HG03139 (cell line): ENCODE measurements around the gene LMNA.
A peak's percentile ranks its signal among the peaks of the same experiment; 100 is the strongest.

Source experiments
- ATAC-seq: cut with Tn5 transposase; IDR thresholded peaks from one replicate; pipeline ENCODE4 v1.9.1; 2021; ENCODE audit not compliant: unreplicated experiment

The LMNA gene

DNA sequence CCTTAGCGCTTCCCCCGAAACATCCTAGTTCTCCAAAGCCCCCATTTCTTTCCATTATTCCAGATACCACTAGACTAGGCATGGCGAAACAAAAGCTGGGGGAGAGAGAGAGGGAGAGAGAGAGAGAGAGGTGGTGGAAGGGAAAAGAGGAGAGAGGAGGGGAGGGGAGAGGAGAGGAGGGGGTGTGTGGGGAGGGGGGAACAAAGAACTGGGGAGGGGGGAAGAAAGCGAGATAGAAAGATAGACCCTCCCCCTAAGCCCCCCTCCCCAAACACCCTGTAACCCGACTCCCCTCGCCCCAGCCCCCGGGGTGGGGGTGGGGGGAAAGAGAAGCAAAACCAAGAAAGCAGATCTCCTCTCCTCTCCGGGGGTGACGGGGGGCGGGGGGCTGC lies 32.6 kb upstream of the LMNA start:
- ATAC-seq, result no peak

DNA sequence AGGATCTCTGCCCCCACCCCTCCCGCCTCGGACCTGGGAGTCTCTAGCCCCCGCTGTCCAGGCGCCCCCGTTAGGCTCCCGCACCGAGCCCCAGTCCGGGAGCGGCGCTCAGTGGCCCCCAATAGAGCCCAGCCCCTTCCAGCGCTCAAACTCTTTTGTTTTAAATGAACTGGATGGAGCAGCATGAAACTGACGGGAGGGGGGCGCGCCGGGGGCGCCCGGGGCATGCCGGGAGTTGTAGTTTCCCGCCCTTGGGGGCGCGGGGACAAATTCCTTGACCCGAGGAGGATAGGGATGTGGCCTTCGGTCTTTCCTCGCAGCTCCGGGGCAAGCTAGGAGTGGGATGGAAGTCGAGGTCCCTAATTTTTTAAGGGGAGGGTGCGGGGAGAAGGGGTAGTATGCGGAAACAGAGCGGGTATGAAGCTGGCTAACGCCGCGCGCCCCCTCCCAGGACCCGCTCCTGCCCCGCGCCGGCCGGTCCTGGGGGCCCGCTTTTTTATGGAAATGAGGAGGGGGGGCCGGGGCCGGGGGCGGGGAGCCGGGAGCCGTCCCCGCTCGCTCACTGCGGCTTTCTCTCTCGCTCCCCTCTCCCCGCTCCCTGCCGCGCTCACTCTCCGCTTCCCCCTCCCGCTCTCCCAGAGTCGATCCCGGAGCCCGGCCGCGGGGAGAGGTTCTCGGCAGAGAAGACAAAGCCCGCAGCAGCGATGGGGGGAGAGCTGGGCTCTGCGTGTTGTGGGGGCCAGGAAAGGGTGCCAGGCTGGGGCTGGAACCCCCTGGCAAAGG lies 32.0 kb upstream of the LMNA start, which contains the start of gene MEX3A:
Gene MEX3A (minus strand): TSS at position 157 of the 783 bp plus-strand sequence. CDS start 467 bp downstream, outside the sequence.
- ATAC-seq, result no peak

DNA sequence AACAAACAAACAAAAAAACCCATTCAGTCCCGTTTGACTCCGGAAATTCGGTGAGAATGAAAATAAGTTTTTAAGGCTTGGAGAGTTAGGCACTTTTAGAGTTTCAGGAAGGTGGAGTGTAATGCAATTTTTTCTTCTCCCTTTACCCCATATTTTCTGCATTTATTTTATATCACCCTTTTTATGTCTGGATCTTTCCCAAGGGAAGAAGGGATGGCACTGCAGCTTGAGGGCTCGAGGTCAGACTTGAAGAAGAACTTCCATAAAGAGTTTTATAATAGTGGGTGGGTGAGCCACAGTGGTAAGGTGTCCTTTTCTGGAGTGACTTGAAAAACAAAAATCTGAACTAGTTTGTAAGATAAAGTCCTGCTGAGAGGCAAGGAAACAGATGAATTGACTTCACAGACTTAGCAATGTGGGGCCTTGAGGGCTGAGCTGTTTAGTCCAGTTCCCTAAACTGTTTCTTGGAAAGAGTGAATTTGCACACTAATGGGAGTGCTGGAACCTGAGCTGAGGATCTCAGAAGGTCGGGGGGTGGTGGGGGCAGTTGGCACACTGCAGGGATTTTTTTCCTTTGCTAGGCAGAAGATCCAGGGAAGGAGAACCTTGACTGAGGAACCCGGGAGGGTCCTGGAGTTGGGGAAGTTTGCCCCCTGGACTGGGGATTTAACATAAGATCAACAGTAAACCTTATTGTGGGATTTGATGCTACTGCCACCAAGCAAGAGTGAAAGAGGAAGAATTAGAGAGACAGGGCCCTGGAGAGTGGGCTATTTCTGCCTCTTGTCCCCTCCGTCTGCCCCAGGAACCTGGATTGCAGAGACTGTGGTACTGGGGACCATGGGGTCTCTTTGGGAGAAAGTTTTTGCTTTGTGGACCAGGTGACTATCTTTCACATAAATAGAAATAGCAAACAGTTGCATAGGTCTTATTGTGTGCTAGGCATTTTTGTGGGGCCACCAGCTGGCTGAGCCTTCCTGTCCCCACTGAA lies 30.4 kb upstream of the LMNA start:
- ATAC-seq, result no peak

DNA sequence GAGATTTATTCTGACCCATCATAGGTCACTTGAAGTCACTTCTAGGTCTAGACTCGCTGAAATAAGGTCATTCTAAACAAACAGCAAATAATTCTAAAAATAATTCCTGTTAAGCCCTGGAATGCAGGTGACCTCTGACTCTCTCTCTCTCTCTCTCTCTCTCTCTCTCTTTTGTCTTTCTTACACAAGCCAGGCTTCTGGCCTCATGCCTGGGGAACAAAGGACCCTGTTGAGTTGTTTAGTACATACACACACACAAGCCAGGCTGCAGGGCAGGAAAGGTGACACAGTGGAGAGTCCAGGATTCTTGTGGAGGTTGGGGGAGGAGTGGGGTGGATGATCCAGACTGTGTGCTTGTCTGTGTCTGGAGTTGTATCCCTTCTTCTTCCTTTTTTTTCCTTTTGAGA lies 28.3 kb upstream of the LMNA start:
- no peak for ATAC-seq

DNA sequence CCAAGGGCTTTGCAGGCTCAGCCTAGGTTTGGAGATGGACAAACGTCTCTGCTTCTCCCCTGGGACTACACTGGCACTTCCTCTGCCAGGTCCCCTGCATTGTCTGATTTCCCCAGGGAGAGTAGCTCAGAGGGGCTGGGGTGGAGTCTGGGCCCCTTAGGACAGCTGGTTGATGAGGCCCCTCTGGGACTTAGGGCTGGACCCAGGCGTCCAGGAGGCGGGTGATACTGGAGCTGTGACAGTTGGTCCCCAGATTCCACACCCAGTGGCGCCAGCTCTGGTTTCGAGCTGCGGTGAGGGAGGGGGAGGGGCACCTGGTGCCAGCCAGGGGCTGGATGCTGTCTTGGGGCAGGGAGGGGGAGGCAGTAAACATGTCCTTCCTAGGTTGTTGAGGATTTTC lies 24.8 kb upstream of the LMNA start:
- no peak for ATAC-seq

DNA sequence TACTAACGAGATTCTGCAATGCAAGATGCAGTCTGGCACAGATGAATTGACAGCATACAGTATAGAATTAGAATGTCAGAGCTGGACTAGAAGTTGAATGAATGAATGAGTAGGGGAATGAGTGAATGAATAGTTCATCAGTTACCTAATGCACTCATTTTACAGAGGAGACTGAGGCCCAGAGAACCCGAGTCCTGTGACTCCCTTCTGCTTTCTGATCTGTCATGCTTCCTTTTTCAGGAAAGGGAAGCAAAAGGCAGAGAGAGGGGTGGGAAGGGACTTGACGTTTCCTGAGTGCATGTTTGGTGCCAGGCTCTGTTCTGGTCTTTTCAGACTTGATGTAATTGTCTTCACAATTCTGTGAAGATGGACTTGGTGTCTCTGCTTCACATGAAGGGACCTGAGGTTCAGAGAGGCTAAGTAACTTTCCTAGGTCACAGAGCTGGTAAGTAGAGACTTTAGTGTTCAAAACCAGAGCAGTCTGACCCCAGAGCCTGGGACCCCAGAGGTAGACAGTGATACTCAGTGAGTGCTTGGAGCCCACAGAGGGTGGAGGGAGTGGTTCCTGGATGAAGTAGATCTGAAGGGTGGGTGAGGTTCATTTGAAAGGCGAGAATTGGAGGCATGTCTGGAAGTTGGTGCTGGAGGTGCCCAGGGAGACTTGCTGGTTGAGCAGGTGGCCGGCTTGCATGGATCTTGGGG lies 24.2 kb upstream of the LMNA start:
- no peak for ATAC-seq

DNA sequence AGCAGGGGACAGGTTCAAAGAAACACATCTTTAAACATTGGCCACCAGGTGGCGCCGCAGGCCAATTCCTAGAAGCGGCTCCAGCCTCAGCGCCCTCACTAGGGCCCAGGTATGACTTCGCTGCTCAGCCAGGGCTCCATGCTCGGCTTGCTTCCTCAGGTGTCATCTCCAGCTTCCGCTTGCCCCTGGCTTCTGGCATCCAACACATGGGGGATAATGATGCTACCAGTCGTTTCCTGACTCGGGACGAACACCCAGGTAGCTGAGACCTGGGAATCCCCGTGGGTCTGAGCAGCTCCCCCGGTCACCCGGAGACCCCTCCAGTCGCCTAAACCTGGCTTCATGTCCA lies 23.7 kb upstream of the LMNA start:
- ATAC-seq, result peak; percentile 56

DNA sequence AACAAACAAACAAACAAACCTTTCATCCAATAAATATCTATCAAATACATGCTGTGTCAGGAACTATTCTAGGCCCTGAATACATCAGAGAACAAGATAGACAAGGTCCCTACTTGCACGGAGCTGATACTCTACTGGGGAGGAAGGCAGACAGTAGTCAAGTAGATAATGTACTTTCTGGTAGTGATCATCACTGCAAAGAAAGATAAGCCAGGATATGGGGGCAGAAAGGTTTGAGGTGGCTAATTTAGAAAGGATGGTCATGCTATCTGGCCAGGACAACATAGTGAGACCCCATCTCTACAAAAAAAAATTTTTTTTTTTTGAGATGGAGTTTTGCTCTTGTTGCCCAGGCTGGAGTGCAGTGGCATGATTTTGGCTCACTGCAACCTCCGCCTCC lies 22.9 kb upstream of the LMNA start:
- no peak for ATAC-seq

DNA sequence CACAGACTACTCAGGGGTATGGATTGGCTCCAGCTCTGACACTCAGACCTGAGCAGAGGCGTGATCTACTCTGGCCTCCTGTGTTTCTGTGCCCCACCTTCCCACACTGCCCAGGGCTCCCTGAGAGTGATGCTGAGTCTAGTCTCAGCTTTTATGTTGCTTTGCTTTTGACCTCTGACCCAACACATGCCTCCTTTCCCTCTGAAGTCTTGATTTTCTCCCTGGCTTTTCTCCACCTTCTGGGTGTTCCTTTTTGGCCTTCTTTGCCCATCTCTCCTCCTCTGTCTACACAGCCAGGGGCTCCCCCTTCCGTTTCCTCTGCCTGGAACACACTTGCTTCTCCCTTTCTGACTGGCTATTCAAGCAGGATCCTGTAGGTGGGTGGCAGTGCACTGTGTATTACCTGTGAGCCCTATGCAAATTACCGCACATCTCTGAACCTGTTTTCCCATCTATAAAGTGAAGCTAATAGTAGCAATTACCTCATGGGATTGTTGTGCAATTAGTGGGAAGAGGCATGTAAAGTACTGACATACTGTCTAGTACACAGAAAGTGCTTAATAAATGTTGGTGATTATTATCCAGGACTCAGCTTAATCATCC lies 18.5 kb upstream of the LMNA start:
- ATAC-seq, result no peak

DNA sequence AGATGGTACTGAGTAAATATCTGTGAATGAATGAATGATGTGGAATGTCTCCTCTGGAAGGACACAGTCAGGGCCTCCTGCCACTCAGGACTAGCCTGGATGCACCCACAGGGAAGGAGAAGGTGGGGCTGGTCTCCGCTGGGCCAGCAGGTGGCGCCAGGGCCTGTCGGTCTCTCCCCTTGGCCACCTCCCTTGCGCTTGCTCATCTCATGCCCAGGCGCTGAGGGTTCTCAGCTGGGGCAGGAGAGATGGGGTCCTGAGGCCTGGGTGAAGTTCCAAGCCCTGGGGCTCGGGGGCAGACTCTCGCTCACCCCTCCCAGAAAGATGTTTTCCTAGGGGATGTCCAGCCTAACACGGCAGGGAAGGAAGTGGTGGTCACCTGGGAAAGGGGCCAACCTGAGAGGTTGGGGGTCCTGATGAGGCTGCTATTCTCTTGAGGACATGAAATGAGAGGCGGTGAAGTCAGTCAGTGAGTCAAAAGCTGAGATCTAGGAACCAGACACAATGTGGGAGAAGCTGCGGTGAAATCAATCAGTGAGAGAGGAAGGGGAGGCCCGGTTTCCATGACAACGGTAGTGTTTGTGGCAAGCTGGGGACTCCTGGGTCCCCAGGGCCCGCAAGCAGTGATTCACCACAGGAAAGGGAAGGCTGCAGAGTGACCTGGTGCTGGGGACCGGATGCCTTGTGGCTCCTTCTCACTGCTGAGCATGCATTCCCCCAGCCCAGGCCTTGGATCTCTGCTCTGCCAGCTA lies 17.7 kb upstream of the LMNA start:
- no peak for ATAC-seq

DNA sequence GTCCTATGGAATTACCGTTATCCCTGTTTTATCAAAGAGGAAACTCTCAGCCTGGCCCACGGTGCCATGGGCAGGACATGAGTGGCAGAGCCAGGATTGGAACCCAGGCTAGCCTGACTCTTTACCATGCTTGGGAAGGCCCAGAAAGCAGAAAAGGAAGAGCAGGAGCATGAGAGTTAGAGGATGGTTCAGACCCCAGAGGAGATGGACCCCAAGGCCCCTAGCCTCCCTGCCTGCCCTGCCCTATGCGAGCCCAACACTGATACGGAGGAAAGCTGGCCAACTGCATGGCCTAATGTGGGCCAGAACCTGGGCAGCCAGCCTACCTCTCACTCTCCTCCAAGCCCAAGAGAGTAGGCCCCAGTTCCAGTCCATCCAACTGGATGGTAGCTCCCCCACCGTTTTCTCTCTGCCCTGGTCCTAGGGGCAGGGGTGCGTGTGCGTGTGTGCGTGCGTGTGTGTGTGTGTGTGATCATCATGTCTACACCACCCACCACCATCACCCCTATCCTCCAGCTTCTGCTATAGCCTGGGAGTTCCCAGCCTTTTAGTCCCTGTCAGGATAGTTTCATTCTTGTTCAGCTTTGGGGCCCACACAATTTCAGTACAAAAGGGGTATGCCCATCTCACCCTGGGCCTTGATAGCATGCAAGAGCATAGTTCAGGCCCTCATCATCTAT lies 16.9 kb upstream of the LMNA start:
- ATAC-seq, result no peak

DNA sequence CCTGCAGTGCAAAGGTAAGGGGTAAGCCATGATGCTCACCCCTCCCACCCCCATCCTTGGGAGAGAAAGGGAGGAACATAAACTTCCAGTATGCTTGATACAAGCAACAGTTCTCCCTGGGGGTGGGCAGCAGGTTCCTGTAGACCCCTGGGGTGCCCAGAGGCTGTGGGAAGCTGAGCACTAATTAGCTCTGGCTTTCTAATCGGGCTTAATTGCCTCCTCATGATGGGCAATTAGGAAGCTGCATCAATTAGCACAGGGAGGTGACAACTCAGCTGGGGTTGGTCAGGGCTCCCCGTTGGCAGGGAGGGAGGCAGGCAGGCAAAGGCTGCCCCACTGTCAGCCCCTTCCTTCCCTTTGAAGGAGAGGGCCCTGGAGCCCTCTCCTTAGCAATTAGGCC lies 15.7 kb upstream of the LMNA start:
- no peak for ATAC-seq

DNA sequence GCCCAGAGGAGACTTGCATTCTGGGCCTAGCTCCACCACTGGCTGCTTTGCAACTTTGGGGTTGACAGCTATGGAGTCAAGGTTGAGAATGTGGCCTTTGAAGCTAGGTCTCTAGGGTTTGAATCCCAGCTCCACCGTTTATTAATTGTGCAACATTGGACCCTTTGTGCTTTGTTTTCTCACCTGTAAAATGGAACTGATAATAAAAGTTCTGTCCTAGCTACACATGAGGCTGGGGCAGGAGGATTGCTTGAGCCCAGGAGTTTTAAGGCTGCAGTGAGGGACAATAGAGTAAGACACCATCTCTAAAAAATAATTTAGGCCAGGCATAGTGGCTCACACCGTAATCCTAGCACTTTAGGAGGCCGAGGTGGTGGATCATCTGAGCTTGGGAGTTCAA lies 15.2 kb upstream of the LMNA start:
- ATAC-seq, result no peak

DNA sequence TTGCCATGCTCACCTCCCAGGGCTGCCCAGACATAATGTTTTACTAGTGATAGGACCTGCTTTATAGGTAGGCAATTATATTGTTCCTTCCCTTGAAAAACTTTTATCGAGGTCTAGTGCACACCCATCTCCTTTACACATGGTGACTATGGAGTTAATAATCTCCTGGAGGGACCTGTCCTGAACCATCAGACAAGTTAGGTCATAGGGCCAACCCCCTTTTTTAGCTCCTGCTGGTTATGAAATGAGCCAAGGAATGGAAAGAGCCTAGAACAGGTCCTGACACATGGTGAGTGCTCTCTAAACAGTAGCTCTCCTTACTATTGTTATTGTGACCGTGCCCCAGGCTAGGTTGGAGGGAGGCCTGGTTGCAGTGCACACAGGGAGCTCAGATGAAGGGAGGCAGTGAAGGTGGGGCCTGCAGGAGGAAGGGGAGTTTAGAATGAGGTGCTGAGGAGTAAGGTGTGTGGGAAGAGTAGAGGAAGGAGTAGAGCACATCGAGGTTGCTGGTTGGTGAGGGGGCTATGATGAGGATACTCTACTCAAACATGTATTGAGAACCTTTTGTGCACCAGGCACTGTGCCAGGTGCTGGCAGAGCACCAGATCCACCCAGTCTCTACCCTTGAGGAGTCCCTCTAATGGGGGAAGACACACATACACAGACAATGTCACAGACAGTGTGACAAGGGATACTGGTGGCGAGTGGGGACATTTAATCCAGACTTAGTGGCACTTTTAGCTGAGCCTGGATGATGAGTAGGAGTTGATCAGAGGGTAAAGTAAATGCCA lies 14.1 kb upstream of the LMNA start:
- ATAC-seq, result no peak

DNA sequence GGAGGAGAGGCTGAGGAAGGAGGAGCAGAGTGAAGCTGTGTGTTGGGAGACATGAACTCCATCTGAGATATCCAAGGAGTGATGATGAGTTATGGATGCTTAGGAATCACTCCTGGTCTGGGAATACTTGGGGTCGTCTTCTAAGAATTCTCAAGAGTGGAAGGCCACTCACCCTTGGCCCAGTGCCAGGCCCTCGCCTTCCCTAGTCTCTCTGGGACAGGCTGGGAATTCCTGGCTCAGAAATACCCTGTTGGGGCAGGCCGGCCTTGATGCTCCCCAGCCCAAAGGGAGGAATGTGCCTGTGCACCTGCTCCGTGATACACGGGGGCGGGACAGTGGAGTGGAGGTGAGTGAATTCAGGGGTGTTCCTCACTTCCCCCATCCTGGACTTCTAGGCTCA lies 12.6 kb upstream of the LMNA start:
- no peak for ATAC-seq

DNA sequence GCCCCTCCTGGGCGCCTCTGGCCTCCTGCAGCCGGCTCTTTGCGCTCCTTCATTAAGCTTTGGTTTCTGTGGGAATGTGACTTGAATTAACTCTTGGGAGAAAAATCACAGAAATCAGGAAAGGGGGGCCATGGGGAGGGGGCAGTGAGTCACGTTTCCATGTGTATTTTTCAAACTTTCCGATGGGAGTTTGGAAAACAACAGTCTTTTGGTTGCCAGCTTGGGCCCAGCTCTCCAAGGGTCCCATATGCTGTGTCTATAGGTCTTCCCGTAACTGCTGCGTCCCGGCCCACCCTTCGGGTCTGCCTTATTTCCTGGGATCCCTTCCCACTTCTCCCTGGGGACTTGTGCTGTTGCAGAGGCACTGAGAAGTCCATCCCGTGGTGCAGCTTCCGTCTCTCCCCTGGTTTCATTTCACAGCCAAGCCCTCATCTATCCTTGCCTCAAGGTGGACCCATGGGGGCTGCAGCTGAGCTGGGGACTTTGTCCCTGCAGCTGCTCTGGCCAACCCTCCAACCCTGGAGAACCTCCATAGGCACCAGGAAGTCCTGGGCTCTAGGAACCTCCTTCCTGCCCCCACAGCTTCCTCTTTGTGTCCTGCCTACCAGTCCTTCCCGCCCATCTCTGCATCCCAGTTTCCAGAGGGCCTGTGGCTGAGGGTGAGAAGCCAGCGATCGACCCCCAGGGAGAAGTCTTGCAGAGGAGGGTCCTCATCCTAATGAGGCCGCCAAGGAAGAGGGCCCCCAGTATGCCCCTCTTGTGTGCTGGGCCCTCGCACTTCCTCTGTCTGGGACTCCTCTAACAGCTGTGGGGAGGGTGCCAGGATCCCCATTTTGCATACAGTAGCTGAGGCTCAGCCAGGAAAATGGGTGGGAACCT lies 11.6 kb upstream of the LMNA start:
- ATAC-seq, result no peak

DNA sequence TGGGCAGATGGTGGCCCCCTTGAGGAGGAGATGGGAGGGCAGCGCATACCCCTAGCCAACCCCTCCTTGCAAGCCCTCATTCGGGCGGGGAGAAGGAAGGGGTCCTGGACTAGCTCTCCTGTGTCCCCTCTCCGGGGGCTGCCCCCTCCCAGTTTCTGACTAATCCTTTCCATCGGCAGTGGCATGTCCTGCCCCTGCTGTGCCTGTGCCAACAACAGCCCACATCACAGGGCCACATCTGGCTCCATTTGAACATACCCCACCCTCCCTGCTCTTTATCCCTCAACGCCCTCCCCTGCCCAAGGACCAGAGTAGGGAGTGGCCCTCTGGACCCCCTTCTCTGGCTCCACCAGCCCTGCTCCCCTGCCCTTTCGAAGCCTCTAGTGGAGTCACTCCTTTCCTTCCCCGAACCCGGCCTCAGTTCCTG lies 11.0 kb upstream of the LMNA start:
- no peak for ATAC-seq
